Choroid plexus epithelial cell (primary cell): Measurements from ENCODE around the gene MYPOP.

ENCODE experiments used
- DNase-seq: peaks from one replicate; pipeline ENCODE4 v3.0.0-alpha.2; 2010; ENCODE audit warnings: low read depth
- H3K4me3 ChIP-seq: 2 replicates; pipeline ENCODE4 v1.5.1; 2011; ENCODE audit warnings: low read depth, mild to moderate bottlenecking, control low read depth, low read length, moderate library complexity
- TF ChIP-seq, protein P1 (sequence below): conservative IDR thresholded peaks from 2 replicates; pipeline ENCODE4 v1.5.1; 2011; ENCODE audit warnings: low read depth, mild to moderate bottlenecking, control low read depth, inconsistent platforms, low read length, moderate library complexity

The MYPOP gene, protein sequence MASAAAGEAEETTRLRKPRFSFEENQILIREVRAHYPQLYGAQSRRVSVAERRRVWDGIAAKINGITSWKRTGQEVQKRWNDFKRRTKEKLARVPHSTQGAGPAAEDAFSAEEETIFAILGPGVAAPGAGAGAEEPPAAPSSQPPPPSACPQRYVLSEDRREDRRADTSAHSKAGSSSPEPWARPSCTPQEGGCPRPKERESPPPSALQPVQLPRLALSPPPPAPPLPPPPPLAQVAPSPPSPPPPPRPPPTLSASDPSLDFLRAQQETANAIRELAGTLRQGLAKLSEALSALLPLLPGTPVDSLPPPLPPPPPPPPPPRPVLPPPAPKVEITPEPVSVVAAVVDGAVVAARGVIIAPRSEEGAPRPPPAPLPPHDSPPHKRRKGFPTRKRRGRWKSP

DNA sequence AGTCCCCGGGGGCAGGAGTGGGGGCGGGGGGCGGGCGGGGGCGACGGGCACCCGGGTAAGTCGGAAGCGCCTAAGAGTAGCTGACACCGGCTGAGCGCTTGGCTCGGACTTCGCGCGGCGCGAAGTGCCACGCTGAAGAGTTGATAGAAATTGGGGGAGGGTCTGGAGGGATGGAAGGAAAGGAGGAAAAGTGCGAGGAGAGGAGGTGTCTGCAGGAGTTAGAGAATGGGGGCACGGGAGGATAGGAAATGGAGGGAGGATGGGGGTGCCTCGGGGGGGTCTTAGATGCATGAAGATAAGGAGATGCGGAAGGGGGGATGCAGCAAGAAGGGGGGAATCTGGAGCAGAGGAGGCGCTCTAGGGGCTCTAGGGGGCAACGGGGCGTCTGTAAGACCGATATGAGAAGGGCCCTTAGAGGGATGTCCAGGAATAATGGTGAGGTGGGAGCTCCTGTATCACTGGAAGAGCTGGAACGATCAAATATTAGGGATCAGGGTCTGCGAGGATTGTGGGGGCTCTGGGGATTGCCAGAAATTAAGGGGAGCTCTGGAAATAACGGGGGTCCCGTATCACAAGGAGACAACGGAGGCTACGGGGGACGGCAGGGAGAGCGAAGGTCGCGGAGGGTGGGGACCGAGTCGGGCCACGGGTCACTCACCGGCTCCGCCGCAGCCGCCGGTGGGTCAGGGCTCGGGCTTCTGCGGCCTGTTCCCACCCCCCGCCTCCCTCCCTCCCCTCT lies at the start of gene MYPOP:
TSS of gene MYPOP (minus strand) at position 702 of the 739 bp plus-strand sequence. CDS start 840 bp downstream, outside the sequence.
- TF ChIP-seq, protein P1, sequence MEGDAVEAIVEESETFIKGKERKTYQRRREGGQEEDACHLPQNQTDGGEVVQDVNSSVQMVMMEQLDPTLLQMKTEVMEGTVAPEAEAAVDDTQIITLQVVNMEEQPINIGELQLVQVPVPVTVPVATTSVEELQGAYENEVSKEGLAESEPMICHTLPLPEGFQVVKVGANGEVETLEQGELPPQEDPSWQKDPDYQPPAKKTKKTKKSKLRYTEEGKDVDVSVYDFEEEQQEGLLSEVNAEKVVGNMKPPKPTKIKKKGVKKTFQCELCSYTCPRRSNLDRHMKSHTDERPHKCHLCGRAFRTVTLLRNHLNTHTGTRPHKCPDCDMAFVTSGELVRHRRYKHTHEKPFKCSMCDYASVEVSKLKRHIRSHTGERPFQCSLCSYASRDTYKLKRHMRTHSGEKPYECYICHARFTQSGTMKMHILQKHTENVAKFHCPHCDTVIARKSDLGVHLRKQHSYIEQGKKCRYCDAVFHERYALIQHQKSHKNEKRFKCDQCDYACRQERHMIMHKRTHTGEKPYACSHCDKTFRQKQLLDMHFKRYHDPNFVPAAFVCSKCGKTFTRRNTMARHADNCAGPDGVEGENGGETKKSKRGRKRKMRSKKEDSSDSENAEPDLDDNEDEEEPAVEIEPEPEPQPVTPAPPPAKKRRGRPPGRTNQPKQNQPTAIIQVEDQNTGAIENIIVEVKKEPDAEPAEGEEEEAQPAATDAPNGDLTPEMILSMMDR = peak; percentile 7
- H3K4me3 ChIP-seq = peak within 1 kb of the TSS; percentile 80
- DNase-seq = no peak

DNA sequence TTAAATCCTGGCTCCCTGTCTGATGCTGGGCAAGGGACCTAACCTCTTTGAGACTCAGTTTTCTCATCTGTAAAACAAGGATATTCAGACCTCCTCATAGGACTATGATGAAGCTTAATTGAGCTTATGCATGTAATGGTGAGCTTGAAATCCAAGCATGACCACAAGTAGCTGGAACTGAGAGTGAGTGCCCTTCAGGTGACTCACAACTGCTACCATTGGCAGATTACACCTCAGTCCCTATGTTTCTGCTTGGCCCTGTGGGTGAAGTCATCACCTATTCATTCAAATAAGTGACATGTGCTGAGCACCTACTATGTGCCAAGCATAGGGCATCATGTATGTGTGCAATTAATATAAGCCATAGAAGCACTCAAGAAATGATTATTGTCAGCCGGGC lies 45.5 kb upstream of the MYPOP start:
- DNase-seq = peak; percentile 7
- no peak overlapping the region for H3K4me3 ChIP-seq
- TF ChIP-seq, protein P1 = no peak

DNA sequence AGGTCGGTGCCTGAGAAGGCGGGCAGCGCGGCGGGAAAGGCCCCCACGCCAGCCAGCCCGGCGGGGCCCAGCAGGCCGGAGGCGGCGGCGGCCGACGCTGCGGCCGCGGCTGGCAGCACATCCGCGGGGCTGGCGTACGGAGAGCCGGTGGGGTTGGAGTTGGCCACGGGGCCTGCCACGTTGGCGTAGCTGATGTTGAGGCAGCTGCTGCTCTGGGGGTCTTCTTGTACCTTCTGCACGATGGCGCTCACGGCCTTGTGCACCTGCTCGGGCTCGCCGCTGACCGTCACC lies 38.0 kb upstream of the MYPOP start:
- TF ChIP-seq, protein P1 = no peak
- no peak overlapping the region for H3K4me3 ChIP-seq
- DNase-seq = no peak

DNA sequence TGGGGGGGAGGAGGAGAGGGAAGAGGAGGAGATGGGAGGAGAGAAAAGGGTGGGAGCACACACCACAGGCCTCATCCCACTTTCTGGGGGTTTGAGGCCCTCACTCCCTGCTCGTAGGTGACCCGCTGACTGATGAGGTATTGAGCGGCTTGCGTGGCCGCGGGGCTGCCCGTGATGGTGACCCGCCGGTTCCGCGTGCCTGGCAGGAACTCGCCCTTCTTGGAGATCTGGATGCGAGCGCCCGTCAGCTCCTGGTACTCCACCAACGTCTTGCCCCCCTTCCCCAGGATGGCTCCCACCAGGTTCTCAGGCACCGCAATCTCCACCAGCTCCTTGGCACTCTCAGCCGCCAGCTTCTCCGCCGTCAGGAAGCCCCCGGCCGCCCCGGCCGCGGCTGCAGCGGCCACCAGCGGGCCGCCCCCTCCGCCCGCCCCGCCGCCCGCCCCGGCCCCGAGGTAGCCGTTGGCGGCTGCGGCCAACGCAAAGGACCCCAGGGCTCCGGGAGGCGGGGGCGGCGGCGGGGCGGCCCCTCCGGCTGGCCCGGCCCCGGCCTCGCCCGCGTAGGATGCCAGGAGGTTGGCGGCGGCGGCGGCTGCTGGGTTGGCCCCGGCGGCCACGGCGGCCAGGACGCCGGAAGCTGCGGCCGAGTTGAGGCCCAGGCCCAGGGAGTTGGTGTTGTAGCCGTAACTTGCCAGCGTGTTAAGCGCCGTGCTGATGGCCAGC lies 37.5 kb upstream of the MYPOP start:
- H3K4me3 ChIP-seq = no peak overlapping the region
- TF ChIP-seq, protein P1 = no peak
- DNase-seq = no peak

DNA sequence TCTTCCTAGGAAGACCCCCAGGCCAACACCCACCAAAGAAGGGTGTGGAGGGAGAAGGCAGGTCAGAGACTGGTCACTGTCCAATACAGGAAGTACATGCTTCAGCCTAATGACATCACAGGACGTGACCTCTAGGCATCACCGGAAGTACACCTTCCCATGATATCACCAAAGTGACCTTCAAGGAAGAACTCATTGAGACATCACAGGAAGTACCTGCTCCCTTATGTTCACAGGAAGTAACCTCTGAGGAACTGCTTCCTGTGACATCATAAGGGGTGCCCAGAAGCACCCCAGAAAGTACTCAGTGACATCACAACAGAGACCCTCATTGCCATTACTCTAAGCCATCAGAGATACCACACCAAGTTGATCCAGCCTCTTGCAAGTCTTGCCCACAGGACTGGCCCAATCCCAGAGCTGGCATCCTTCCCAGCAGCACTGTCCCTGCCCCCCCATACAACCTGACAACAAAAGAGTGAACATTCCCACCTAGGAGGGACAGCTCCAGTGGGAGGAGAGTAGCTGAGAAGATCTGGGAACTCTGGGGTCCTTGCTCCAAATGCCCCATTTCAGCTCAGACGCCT lies 36.4 kb upstream of the MYPOP start:
- TF ChIP-seq, protein P1 = no peak
- H3K4me3 ChIP-seq = no peak overlapping the region
- no peak for DNase-seq

DNA sequence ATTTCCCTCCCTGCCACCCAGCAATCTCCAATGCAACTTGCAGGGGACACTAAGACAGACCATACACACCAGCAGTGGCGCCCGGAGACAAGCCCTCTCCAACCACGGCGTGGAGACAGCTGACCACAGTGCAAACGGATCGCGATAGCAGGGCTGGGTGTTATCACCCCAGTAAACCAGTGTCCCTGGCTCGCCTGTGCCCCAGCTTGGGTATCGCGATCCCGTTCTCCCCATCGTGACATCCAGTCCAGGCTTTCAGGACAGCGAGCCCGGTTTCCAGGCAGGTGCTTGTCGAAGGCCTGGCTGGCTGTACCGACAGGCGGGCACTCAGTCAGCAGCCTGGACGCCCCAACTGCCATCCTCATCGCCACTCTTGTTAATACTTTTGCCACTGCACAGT lies 32.9 kb upstream of the MYPOP start:
- DNase-seq = no peak
- H3K4me3 ChIP-seq = no peak overlapping the region
- TF ChIP-seq, protein P1 = no peak
